GM18519 (cell line): Measurements from ENCODE around the gene EMX1.

Experiments used
- ATAC-seq: cut with Tn5 transposase; IDR thresholded peaks from one replicate; pipeline ENCODE4 v1.9.1; 2021; ENCODE audit warnings: mild to moderate bottlenecking, moderate library complexity; ENCODE audit not compliant: unreplicated experiment, low FRiP score

EMX1 gene

DNA sequence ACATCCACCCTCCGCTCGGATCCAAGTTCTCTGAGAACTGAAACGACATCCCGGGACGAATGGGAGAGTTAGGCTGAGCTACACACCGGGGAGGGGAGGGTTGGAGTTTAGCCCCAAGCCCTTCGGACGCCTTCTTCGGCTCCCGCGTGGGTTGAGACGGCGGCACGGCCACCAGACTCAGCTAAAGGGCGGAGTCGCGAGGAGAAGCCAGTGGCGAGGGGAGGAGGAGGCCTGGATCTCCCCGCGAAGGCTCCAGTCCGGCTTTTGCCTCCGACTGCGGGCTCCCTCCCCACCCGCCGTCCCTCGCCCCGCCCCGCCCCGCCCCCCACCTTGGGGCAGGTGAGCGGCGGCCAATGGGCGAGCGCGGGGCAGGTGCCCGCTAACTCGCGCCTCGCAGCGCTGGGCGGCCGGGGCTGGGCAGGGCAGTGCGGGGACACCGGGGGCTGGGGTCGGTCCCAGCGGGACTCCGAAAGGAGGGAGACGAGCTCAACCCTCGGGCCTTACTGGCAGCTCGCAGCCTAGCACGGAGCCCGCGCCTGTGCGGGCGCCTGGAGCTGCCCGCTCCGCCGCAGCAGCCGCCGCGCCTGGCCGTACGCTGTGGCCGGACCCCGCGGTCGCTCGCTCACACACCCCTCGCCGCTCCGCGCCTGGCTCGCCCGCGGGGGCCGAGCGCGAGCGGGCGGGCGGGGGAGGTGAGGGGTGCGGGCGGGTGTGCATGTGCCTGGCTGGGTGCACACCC is at the start of gene EMX1:
Gene EMX1, plus strand, starts transcription at position 382 of the 739 bp plus-strand sequence. Its CDS starts 334 bp downstream, at position 716.
- ATAC-seq = no peak

DNA sequence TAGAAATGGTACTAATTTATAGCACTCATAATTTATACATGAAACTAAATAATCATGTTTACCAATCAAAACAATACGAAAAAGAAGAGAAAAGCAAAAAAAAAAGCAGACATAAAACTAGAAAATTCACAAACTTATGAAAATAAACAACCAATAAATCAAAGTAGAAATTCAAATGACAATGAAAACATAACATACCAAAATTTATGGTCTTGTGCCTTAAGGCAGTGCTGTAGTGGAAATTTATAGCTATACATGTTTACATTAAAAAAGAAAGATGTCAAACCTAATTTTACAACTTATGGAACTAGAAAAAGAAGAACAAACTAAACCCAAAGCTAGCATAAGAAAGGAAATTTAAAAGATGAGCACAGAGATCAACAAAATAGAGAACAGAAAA is 46.3 kb upstream of the EMX1 start:
- no peak for ATAC-seq

DNA sequence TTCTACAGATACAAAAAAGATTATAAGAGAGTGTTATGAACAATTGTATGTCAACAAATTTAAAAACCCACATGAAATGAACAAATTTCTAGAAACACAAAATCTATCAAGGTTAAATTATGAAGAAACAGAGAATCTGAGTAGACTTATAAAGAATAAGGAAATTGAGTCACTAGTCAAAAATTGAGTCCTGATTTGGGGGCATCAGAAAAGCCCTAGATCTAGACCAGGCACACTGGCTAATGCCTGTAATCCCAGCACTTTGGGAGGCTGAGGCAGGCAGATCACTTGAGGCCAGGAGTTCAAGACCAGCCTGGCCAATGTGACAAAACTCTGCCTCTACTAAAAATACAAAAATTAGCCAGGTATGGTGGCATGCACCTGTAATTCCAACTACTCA is 45.4 kb upstream of the EMX1 start:
- no peak for ATAC-seq

GRCh38 chr2:72883356-72883962 is 33.9 kb upstream of the EMX1 start:
- ATAC-seq = no peak

- ATAC-seq = no peak
Observed at GRCh38 chr2:72886505-72887031, 30.8 kb upstream of the EMX1 start.

DNA sequence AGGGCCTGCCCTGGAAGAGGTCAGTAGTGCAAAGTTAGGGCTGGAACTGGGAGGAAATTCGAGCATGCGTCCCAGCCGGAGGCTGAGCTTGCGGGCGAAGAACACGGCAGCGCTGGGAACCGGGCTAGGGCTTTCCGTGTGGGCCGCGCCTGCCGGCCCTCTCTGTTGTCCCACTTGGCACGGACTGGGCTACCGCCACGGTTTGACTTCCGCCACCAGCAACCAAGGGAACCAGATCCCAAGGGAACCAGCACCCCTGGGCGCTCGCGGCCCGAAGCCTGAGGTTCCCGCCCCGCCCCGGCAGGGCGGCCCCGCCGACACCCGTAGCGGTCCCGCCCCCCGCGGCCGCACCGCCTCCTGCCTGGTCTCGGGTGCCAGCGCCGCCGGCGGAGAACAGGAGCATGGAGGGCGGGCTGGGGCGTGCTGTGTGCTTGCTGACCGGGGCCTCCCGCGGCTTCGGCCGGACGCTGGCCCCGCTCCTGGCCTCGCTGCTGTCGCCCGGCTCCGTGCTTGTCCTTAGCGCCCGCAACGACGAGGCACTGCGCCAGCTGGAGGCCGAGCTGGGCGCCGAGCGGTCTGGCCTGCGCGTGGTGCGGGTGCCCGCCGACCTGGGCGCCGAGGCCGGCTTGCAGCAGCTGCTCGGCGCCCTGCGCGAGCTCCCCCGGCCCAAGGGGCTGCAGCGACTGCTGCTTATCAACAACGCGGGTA is 30.1 kb upstream of the EMX1 start, which contains the start of gene SPR:
Gene SPR, plus strand, starts transcription at position 377 of the 708 bp plus-strand sequence. Its CDS starts 25 bp downstream, at position 402.
- peak; percentile 86 for ATAC-seq

- ATAC-seq = no peak
Observed at GRCh38 chr2:72887740-72888437, 29.4 kb upstream of the EMX1 start.

- ATAC-seq = no peak
Observed at GRCh38 chr2:72888438-72889202, 28.7 kb upstream of the EMX1 start.

DNA sequence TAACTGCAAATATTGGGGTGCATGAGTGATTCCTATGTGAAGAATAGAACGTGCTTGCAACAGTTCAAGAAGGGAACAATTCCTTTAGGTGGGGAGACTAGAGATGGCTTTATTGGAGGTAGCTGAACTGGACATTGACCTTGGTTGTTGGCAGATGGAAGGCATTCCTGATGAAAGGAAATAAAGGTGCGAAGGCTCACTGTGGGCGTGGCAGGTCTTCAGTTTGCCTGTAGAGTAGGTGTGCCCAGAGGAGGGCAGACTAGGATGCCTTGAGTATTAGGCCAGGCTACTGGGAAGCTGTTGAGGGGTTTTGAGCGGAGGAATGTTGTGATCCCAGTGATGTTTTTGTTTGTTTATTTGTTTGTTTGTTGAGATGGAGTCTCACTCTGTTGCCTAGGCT is 27.3 kb upstream of the EMX1 start:
- ATAC-seq = no peak

GRCh38 chr2:72891091-72891818 is 26.1 kb upstream of the EMX1 start:
- ATAC-seq = no peak

DNA sequence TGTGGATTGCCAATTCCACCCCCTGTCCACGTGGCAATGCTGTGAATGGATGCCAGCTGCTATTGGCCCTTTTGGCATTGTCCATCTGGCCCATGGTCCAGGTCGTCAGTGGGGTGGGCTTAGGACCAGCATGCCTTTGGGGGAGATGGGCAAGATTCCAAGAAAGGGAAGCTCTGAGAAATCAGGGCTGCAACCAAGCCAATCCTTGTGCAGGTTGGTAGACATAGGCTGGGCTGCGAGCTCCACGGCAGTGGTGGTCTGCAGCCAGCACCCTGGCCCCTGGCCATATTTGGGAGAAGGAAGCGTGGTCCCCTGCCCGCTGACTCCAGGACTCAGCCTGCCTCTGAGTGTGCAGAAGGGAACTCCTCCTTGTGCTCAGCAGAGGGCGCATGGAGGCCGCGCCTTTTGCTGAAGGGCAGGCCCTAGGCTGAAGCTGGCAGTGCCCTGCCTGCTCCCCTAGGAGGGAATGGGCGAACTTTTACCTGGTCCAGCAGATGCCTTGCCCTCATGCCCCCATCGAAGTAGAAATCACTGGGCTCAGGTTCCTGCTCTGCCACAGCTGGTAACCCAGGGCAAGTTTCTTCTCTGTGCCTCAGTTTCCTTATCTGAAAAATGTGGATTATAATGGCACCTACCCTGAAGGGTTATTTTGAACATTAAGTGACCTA is 24.7 kb upstream of the EMX1 start:
- peak; percentile 56 for ATAC-seq

DNA sequence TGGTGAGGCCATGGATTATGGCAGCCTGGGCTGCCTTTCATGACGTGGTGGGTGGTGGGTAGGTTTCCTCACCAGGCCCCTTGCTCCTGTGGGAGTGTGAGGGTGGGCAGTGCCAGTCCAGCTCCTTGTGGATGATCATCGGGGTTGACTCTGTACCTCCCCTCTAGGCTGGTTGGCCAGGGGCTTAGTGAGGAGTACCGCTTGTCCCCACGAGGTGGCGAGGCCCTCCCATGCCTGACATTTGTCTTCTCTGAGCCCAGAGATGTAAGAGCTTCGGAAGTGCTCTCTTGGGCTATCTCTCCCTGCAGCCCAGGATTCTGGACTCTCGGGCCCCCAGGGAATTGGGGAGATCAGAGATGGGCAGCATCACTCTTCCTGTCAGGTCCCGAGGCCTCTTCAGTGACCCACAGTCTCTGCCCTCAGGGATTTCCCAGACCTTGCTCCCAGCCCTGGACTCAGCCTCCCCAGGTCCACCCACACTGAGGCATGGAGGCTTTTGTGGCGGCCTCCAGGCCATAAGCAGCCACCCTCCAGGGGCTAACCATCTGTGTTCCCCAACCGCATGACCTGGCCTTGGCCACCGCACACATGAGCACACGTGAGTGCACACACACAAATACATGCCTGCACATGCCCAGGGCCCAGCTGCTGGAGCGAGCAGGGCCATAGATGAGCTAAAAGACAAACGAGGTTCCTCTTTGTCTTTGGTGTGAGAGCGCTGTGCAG is 23.6 kb upstream of the EMX1 start:
- peak; percentile 76 for ATAC-seq

- no peak for ATAC-seq
Observed at GRCh38 chr2:72894514-72894913, 22.8 kb upstream of the EMX1 start.

GRCh38 chr2:72895154-72895553 is 22.2 kb upstream of the EMX1 start:
- no peak for ATAC-seq

DNA sequence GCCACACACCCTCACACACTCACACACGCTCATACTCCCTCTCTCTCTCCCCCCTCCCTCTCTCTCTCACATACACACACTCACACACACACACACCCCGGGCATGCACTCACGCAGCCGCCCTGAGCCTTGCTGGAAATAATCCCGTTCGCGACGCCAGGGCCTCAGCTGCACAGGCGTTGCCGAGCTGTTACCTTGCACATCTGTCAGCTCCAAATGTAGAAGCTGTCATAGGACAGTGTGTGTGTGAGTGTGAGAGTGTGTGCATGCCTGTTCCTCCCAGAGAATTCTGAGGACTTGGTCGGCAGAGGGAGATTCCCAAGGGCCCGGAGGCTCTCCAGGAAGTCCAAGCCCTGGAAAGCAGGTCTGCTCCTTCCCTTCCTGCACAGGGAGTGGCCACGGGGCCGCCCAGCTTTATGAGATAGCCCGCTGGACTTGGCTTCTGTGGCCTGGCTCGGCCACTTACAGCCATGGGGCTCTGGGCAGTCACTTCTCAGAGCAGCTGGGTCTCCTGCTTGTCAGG is 21.5 kb upstream of the EMX1 start:
- ATAC-seq = no peak

- ATAC-seq = no peak
Observed at GRCh38 chr2:72896446-72896845, 20.9 kb upstream of the EMX1 start.

DNA sequence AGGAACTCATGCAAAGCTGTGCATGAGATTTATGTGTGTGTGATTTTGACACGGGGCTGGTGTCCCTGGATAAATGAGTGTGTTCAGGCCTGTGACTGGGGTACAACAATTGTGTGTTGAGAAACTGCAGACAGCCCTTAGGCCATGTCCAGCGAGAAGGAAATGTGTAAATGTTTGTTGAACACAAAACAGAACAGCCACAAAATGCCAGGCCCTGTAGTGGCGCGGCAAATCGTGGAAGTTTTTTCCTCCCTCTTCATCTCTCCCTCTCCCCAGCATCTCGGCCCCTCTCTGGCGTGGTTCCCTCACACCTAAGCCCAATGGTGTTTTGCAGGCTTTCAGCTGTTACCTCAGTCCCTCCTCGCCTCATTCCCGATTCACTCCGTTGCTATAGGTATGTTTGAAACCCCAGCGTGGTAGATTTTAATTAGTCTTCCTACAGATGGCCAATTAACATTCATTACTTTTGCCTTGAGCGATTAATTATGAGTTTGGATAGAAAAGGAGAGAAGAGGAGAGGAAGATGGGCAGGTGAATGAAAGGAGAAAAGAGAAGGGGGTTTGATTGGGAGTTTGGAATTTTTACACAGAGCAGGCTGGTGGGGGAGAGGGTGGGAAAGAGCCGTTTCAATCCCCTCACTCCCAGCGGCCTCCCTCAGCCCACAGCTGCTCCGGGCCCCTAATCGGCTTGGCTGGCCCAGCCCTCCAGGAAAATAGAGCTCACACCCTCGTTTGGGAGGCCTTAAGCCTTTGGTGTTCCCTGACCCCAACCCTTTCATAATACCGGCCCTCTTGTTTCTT is 19.3 kb upstream of the EMX1 start:
- no peak for ATAC-seq
